Keratinocyte (primary cell): ENCODE results near the gene PTPRD. TPM values are rescaled to one million over a fixed set of nuclear protein-coding genes. Genes with fewer than 3 reads are reported as not detected.
"Not testable (repeated sequence)": the region's sequence is repeated elsewhere in the genome, so short reads cannot be mapped to it uniquely, and the experiment has no call there.

ENCODE experiments used
- DNase-seq: peaks from one replicate; pipeline ENCODE4 v3.0.0-alpha.2; 2011; ENCODE audit warnings: low read depth, missing footprints, low spot score
- FAIRE-seq: peaks from 2 replicates; lab custom pipeline; 2011; peaks lifted over from hg19 to GRCh38; lab: Jason Lieb, UNC
- H2AFZ ChIP-seq: 2 replicates; pipeline ENCODE4 v1.6.0; 2012; ENCODE audit warnings: low read length, control low read depth, inconsistent platforms; ENCODE audit not compliant: control insufficient read depth
- H3K27ac ChIP-seq: 2 replicates; pipeline ENCODE4 v1.5.1; 2011; ENCODE audit warnings: low read length; ENCODE audit not compliant: control insufficient read depth, insufficient read depth
- H3K27me3 ChIP-seq: 3 replicates; pipeline ENCODE4 v1.6.0; 2011; ENCODE audit warnings: low read length; ENCODE audit not compliant: control insufficient read depth, insufficient read depth; ENCODE audit errors: extremely low read depth
- H3K36me3 ChIP-seq, 2 experiments: 2 replicates in 1 of 2; 3 replicates in 1 of 2; pipeline ENCODE4 v1.5.1; 2011; ENCODE audit warnings: low read length in 2 of 2, mild to moderate bottlenecking in 1 of 2; ENCODE audit not compliant: control insufficient read depth in 2 of 2, insufficient read depth in 2 of 2; ENCODE audit errors: extremely low read depth in 1 of 2
- H3K4me1 ChIP-seq: 3 replicates; pipeline ENCODE4 v1.5.1; 2011; ENCODE audit warnings: low read length; ENCODE audit not compliant: control insufficient read depth, insufficient read depth; ENCODE audit errors: extremely low read depth
- H3K4me2 ChIP-seq: 3 replicates; pipeline ENCODE4 v1.6.0; 2011; ENCODE audit warnings: low read depth, low read length; ENCODE audit not compliant: control insufficient read depth, insufficient read depth; ENCODE audit errors: extremely low read depth
- H3K4me3 ChIP-seq, 3 experiments: fragments of 200-600 bp in 1 of 3; sonication (generic) in 1 of 3; 2 replicates in 2 of 3; 3 replicates in 1 of 3; pipeline ENCODE4 v1.5.1; 2011 to 2016; ENCODE audit warnings: low read length in 3 of 3, mild to moderate bottlenecking in 3 of 3, control low read depth in 2 of 3, inconsistent platforms in 1 of 3, low read depth in 1 of 3, mixed read lengths in 1 of 3, mixed run types in 1 of 3, moderate library complexity in 1 of 3; ENCODE audit not compliant: control insufficient read depth in 2 of 3, insufficient read depth in 2 of 3; ENCODE audit errors: extremely low read depth in 1 of 3
- H3K79me2 ChIP-seq: 2 replicates; pipeline ENCODE4 v1.6.0; 2012; ENCODE audit warnings: low read length; ENCODE audit not compliant: control insufficient read depth, insufficient read depth
- H3K9ac ChIP-seq: 3 replicates; pipeline ENCODE4 v1.6.0; 2011; ENCODE audit warnings: low read length; ENCODE audit not compliant: control insufficient read depth, insufficient read depth; ENCODE audit errors: extremely low read depth
- H3K9me1 ChIP-seq: 3 replicates; pipeline ENCODE4 v1.6.0; 2011; ENCODE audit warnings: low read length; ENCODE audit not compliant: control insufficient read depth, insufficient read depth; ENCODE audit errors: extremely low read depth
- H3K9me3 ChIP-seq: 2 replicates; pipeline ENCODE4 v1.5.1; 2012; ENCODE audit warnings: low read depth, low read length; ENCODE audit not compliant: control insufficient read depth
- H4K20me1 ChIP-seq: 3 replicates; pipeline ENCODE4 v1.6.0; 2011; ENCODE audit warnings: low read length; ENCODE audit not compliant: control insufficient read depth, insufficient read depth; ENCODE audit errors: extremely low read depth
- CTCF ChIP-seq, 3 experiments: IDR thresholded peaks in 1 of 3; conservative IDR thresholded peaks in 1 of 3; optimal IDR thresholded peaks in 1 of 3; 2 replicates in 2 of 3; 3 replicates in 1 of 3; pipeline versions ENCODE3 to v1.5.1; 2011; ENCODE audit warnings: low read length in 3 of 3, mild to moderate bottlenecking in 3 of 3, moderate library complexity in 2 of 3, control low read depth in 1 of 3, inconsistent platforms in 1 of 3; ENCODE audit not compliant: insufficient read depth in 2 of 3; ENCODE audit errors: extremely low read depth in 1 of 3
- EZH2 ChIP-seq: IDR thresholded peaks from one replicate; pipeline ENCODE4 v1.6.1; 2012; ENCODE audit warnings: inconsistent platforms, mild to moderate bottlenecking, low read length, moderate library complexity
- dilution Hi-C: fragments of 300-500 bp; cut with MboI; formaldehyde crosslinking; loops from one replicate; pipeline ENCODE4 v1.7.0; 2020; ENCODE audit warnings: low sequenced_read_pairs; ENCODE audit not compliant: extremely low pct_ligation_motif_present
- polyA plus RNA-seq, 5 experiments: library from polyadenylated mRNA; depleted of rRNA in 3 of 5; stranded (reverse) in 3 of 5; stranded (forward) in 1 of 5; unstranded in 1 of 5; fragments of >200 nt; gene quantifications; 1 replicate in 1 of 5; 2 replicates in 3 of 5; 3 replicates in 1 of 5; pipeline versions ENCODE4 v1.2.1 to v1.2.3, GENCODE V29; 2011 to 2012; ENCODE audit warnings: missing spikeins in 2 of 5, low read depth in 1 of 5, low replicate concordance in 1 of 5

PTPRD gene
- polyA plus RNA-seq, 1 donor (not counting 4 experiments of a cell fraction or from before 2014, with no cell fraction given) = 0.10 TPM

- Histone ChIP-seq H3K4me3 (no peak overlapping the region), H3K27me3 (no peaks in the 10 kb centered on the region), H3K9me1 (no peaks in the 10 kb centered on the region), H3K9ac (no peak overlapping the region), H3K36me3 (no peaks in the 10 kb centered on the region), H3K9me3 (peaks cover 4% of the 10 kb centered on the region), H2AFZ (no peak overlapping the region), H3K4me1 (no peaks in the 10 kb centered on the region), H4K20me1 (no peaks in the 10 kb centered on the region), H3K79me2 (no peaks in the 10 kb centered on the region), H3K4me2 (no peak overlapping the region), H3K27ac (no peak overlapping the region)
- no peak for FAIRE-seq
- dilution Hi-C loops = no loop called here
- no peak for DNase-seq
- no peak for TF ChIP-seq EZH2
- TF ChIP-seq CTCF (optimal IDR thresholded peaks at IDR 0.05 in 1 of 3, IDR thresholded peaks at IDR 0.05 in 1 of 3, conservative IDR thresholded peaks at IDR 0.05 in 1 of 3; ENCODE audit: extremely low read depth in 1 of 3, insufficient read depth in 2 of 3, low read length in 3 of 3) = no peak
These were observed 1688.2 kb downstream of the PTPRD start for GRCh38 chr9:8924562-8924961.

- H3K4me1 ChIP-seq, H3K27me3 ChIP-seq, DNase-seq, H4K20me1 ChIP-seq, FAIRE-seq, H3K9me3 ChIP-seq, H3K9me1 ChIP-seq, H3K36me3 ChIP-seq, H3K4me3 ChIP-seq, H3K27ac ChIP-seq, H2AFZ ChIP-seq, H3K9ac ChIP-seq, dilution Hi-C loops, H3K79me2 ChIP-seq, H3K4me2 ChIP-seq: not testable (repeated sequence)
These were observed 1692.2 kb downstream of the PTPRD start for GRCh38 chr9:8920478-8921183.
